ENCODE data around the gene ZNF12.

DNA sequence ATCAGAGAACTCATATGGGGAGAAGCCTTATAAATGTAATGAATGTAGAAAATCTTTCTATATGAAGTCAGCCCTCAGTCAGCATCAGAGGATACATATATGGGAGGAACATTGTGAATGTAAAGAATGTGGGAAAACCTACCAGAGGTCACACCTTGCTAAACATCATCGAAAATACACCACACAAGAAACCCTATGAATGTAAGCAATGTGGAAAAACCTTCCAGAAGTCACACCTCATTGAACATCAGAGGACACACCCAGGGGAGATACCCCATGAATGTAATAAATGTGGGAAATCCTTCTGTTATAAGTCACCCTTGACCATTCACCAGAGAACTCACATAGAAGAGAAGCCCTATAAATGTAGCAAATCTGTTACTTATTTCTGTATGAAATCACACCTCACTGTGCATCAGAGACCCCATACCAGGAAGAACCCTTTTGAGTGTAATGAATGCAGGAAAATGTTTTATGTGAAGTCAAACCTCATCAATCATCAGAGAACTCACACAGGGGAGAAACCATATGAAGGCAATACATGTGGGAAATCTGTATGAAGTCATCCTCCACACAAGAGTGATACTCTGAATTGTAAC is 30.8 kb downstream of the ZNF12 start:
- no peak for TF ChIP-seq CTCF (IDR thresholded peaks at IDR 0.05)
- TF ChIP-seq POLR2A (IDR thresholded peaks at IDR 0.05): no peak
- no peak for TF ChIP-seq EP300 (IDR thresholded peaks at IDR 0.05)
- TF ChIP-seq POLR2AphosphoS5 (IDR thresholded peaks at IDR 0.05): no peak

All from stomach (tissue), 4 donors.